HG02678 (cell line): ENCODE measurements around the gene LRWD1.
A peak's percentile ranks its signal among the peaks of the same experiment; 100 is the strongest.
"Not testable (repeated sequence)": the region's sequence is repeated elsewhere in the genome, so short reads cannot be mapped to it uniquely, and the experiment has no call there.

Experiments
- ATAC-seq: cut with Tn5 transposase; IDR thresholded peaks from one replicate; pipeline ENCODE4 v1.9.1; 2021; ENCODE audit warnings: mild to moderate bottlenecking, moderate library complexity; ENCODE audit not compliant: unreplicated experiment

Gene LRWD1

GRCh38 chr7:102467581-102468477 lies 3.0 kb downstream of the LRWD1 start:
- ATAC-seq, result no peak

- ATAC-seq, result no peak
These were observed 3.9 kb downstream of the LRWD1 start for GRCh38 chr7:102468478-102469350.

GRCh38 chr7:102469351-102469971 lies 4.7 kb downstream of the LRWD1 start:
- ATAC-seq, result no peak

- ATAC-seq, result no peak
These were observed 5.4 kb downstream of the LRWD1 start for GRCh38 chr7:102469972-102470825.

- ATAC-seq, result no peak
These were observed 7.0 kb downstream of the LRWD1 start for GRCh38 chr7:102471791-102472125.

- no peak for ATAC-seq
These were observed 7.6 kb downstream of the LRWD1 start for GRCh38 chr7:102472126-102473041.

GRCh38 chr7:102473271-102473991 lies 8.6 kb downstream of the LRWD1 start:
- ATAC-seq, result no peak

GRCh38 chr7:102474116-102474515 lies 9.3 kb downstream of the LRWD1 start:
- not testable (repeated sequence) for ATAC-seq

- not testable (repeated sequence) for ATAC-seq
These were observed 10.1 kb downstream of the LRWD1 start for GRCh38 chr7:102474736-102475435.

- ATAC-seq, result peak; percentile 86
These were observed 13.8 kb downstream of the LRWD1 start, which contains the start of gene POLR2J for GRCh38 chr7:102478314-102479208. Gene POLR2J, minus strand, starts transcription at chr7:102478922. Its CDS starts 62 bp downstream, at chr7:102478860.

GRCh38 chr7:102479209-102479584 lies 14.4 kb downstream of the LRWD1 start:
- ATAC-seq, result peak; percentile 36

- ATAC-seq, result not testable (repeated sequence)
These were observed 15.3 kb downstream of the LRWD1 start for GRCh38 chr7:102479982-102480637.

- not testable (repeated sequence) for ATAC-seq
These were observed 17.2 kb downstream of the LRWD1 start for GRCh38 chr7:102481962-102482361.

- ATAC-seq, result not testable (repeated sequence)
These were observed 19.5 kb downstream of the LRWD1 start for GRCh38 chr7:102484317-102484716.

- ATAC-seq, result peak; percentile 36
These were observed 25.8 kb downstream of the LRWD1 start for GRCh38 chr7:102490529-102491075.
